K562 (cell line): ENCODE results near the gene TMEM63A. TPM values are rescaled to one million over a fixed set of nuclear protein-coding genes. Genes with fewer than 3 reads are reported as not detected.

ENCODE experiments used
- BHLHE40 ChIP-seq: IDR thresholded peaks from 2 replicates; pipeline ENCODE4 v1.6.1; 2011; ENCODE audit warnings: low read length, improper control_type of control experiment
- CLOCK ChIP-seq: fragments of 250-450 bp; sonication (Bioruptor Pico); IDR thresholded peaks from 2 replicates; pipeline ENCODE4 v1.4.0; 2020; ENCODE audit warnings: mild to moderate bottlenecking, moderate library complexity, borderline replicate concordance
- CTBP1 ChIP-seq: fragments of 450-650 bp; IDR thresholded peaks from 2 replicates; pipeline ENCODE4 v1.6.1; 2016; ENCODE audit warnings: borderline replicate concordance
- EP300 ChIP-seq: IDR thresholded peaks from 2 replicates; pipeline ENCODE4 v1.6.1; 2012; ENCODE audit warnings: low read length, improper control_type of control experiment
- GABPB2 ChIP-seq: fragments of 250-450 bp; sonication (Bioruptor Pico); conservative IDR thresholded peaks from 2 replicates; pipeline ENCODE4 v1.5.1; 2021; ENCODE audit warnings: mild to moderate bottlenecking
- HNRNPUL1 ChIP-seq: fragments of 200-400 bp; formaldehyde crosslinking; IDR thresholded peaks from 2 replicates; pipeline ENCODE4 v1.6.1; 2017; ENCODE audit warnings: low read length
- IRF2 ChIP-seq: sonication (generic); formaldehyde crosslinking; IDR thresholded peaks from 2 replicates; pipeline ENCODE4 v1.8.1; 2022; ENCODE audit warnings: mild to moderate bottlenecking, missing genetic modification reagents
- KLF6 ChIP-seq: fragments of 250-450 bp; sonication (Bioruptor Pico); IDR thresholded peaks from 2 replicates; pipeline ENCODE4 v1.4.0; 2020; ENCODE audit warnings: mild to moderate bottlenecking, moderate library complexity, borderline replicate concordance
- LEF1 ChIP-seq: fragments of 450-650 bp; IDR thresholded peaks from 2 replicates; pipeline ENCODE4 v1.6.1; 2016; ENCODE audit warnings: mild to moderate bottlenecking
- NR0B1 ChIP-seq: fragments of 450-650 bp; IDR thresholded peaks from one replicate; pipeline ENCODE4 v1.6.1; 2018; ENCODE audit warnings: mild to moderate bottlenecking, moderate library complexity; ENCODE audit not compliant: partially characterized antibody
- POLR2G ChIP-seq: fragments of 200-400 bp; formaldehyde crosslinking; IDR thresholded peaks from 2 replicates; pipeline ENCODE4 v1.6.1; 2017; ENCODE audit warnings: low read depth, mild to moderate bottlenecking, antibody characterized with exemption, low read length, moderate library complexity
- RFX1 ChIP-seq: fragments of 450-650 bp; IDR thresholded peaks from 2 replicates; pipeline ENCODE4 v1.6.1; 2016; ENCODE audit warnings: mild to moderate bottlenecking, moderate library complexity
- SMAD4 ChIP-seq: fragments of 250-450 bp; sonication (Bioruptor Pico); conservative IDR thresholded peaks from 2 replicates; pipeline ENCODE4 v1.8.0; 2021; ENCODE audit warnings: inconsistent platforms, mild to moderate bottlenecking, moderate library complexity
- TFE3 ChIP-seq: fragments of 450-650 bp; formaldehyde crosslinking; IDR thresholded peaks from 2 replicates; pipeline ENCODE4 v1.4.0; 2020; ENCODE audit warnings: mild to moderate bottlenecking, mixed read lengths
- ZC3H8 ChIP-seq: fragments of 450-650 bp; IDR thresholded peaks from 2 replicates; pipeline ENCODE4 v1.6.1; 2017
- ZNF212 ChIP-seq: fragments of 450-650 bp; formaldehyde crosslinking; IDR thresholded peaks from 2 replicates; pipeline ENCODE4 v1.4.0; 2020; ENCODE audit warnings: mild to moderate bottlenecking
- ZZZ3 ChIP-seq: fragments of 450-650 bp; IDR thresholded peaks from 2 replicates; pipeline ENCODE4 v1.6.1; 2016; ENCODE audit warnings: antibody characterized with exemption, mild to moderate bottlenecking, moderate library complexity
- polyA plus RNA-seq, 8 experiments: library from polyadenylated mRNA; depleted of rRNA in 4 of 8; stranded (reverse) in 5 of 8; unstranded in 3 of 8; fragments of >200 nt; fragmentation: Nextera tagmentation in 2 of 8; fragmentation: Illumina TruSeq in 1 of 8; extraction: Ambion mirVana in 2 of 8; extraction: Trizol in 1 of 8; gene quantifications; 2 replicates each; pipeline versions ENCODE4 v1.2.1 to v1.2.3, GENCODE V29; 2011 to 2014; ENCODE audit warnings: inconsistent platforms in 1 of 8, missing spikeins in 1 of 8
- total RNA-seq, 7 experiments: library from RNA; depleted of rRNA in 6 of 7; stranded (reverse); fragments of >200 nt in 6 of 7; fragmentation: Illumina TruSeq in 2 of 7; extraction: Trizol in 2 of 7; gene quantifications; 2 replicates each; pipeline versions ENCODE4 v1.2.1 to v1.2.3, GENCODE V29; 2011 to 2021; ENCODE audit warnings: low replicate concordance in 1 of 7
- TF ChIP-seq, protein P1 (sequence below): fragments of 450-650 bp; IDR thresholded peaks from 2 replicates; pipeline ENCODE4 v1.6.1; 2016; ENCODE audit warnings: antibody characterized with exemption
- TF ChIP-seq, protein P2 (sequence below): fragments of 200-800 bp; sonication (Bioruptor generic); IDR thresholded peaks from 2 replicates; pipeline ENCODE4 v1.6.1; 2017; ENCODE audit warnings: missing genetic modification characterization, missing compliant biosample characterization

The TMEM63A gene
- total and polyA plus RNA-seq, 9 of the 15 experiments (the other 6 are each of a cell fraction or from before 2014, with no cell fraction given): 2.0 to 54.6 (median 17.5) TPM

DNA sequence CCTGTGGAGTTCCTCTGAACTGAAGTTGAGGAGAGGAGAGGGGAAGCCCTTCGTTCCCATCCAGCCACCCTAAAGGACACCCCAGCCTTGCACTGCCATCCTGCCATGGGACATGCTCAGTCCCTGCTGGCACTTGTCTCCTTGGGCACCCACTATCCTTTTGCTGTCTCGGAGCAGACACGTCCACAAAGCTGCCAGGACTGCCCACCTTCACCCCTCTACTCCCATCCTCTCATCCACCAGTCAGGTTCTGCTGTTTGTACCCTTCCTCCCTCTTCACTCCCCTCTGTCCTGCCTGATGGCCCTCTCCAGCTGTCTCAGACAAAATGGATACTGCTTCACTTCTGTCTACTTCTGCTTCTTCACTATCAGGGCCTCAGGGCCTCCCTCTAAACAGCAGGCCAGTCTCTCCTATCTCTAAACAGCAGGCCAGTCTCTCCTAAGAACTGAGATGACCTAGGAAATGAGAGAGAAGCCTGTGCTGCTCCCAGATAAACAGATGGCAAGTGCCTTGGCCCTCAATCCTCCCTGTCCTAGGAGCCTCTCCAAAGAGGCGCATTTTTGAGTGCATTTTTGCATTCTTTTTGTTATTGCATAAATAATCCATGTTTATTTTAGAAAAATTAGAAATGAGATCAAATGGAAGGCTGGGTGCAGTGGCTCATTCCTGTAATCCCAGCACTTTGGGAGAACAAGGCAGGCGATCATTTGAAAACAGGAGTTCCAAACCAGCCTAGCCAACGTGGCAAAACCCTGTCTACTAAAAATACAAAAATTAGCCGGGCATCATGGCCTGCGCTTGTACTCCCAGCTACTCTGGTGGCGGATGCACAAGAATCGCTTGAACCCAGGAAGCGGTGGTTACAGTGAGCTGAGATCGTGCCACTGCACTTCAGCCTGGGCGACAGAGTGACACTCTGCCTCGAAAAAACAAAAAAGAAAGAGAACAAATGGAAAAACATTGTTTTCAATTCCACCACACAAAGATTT is 46.3 kb upstream of the TMEM63A start (continued):
- TF ChIP-seq ZNF212: no peak
- TF ChIP-seq KLF6 (CRISPR knock-in tag): peak; percentile 84; the same call in 1 of the 2 replicates
- TF ChIP-seq, protein P1, sequence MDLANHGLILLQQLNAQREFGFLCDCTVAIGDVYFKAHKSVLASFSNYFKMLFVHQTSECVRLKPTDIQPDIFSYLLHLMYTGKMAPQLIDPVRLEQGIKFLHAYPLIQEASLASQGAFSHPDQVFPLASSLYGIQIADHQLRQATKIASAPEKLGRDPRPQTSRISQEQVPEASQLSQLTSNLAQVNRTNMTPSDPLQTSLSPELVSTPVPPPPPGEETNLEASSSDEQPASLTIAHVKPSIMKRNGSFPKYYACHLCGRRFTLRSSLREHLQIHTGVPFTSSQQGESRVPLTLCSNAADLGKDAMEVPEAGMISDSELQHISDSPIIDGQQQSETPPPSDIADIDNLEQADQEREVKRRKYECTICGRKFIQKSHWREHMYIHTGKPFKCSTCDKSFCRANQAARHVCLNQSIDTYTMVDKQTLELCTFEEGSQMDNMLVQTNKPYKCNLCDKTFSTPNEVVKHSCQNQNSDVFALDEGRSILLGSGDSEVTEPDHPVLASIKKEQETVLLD: peak; percentile 89
- TF ChIP-seq IRF2 (CRISPR knock-in tag): no peak
- TF ChIP-seq CLOCK (CRISPR knock-in tag): no peak; the same call in none of the 2 replicates
- no peak for TF ChIP-seq RFX1
- TF ChIP-seq BHLHE40: peak; percentile 84
- TF ChIP-seq, protein P2, sequence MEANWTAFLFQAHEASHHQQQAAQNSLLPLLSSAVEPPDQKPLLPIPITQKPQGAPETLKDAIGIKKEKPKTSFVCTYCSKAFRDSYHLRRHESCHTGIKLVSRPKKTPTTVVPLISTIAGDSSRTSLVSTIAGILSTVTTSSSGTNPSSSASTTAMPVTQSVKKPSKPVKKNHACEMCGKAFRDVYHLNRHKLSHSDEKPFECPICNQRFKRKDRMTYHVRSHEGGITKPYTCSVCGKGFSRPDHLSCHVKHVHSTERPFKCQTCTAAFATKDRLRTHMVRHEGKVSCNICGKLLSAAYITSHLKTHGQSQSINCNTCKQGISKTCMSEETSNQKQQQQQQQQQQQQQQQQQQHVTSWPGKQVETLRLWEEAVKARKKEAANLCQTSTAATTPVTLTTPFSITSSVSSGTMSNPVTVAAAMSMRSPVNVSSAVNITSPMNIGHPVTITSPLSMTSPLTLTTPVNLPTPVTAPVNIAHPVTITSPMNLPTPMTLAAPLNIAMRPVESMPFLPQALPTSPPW: peak; percentile 89
- TF ChIP-seq TFE3 (CRISPR knock-in tag): peak; percentile 14; the same call in 1 of the 2 replicates
- no peak for TF ChIP-seq POLR2G
- no peak; the same call in 1 of the 2 replicates for TF ChIP-seq ZC3H8
- 0 out of 2 replicates have a peak, but pooled peaks have one; percentile 22 for TF ChIP-seq HNRNPUL1
- TF ChIP-seq LEF1: peak; percentile 99
- TF ChIP-seq ZZZ3: no peak
- peak; percentile 67; the same call in 1 of the 2 replicates for TF ChIP-seq CTBP1
- TF ChIP-seq GABPB2 (CRISPR knock-in tag): no peak
- TF ChIP-seq NR0B1: no peak
- TF ChIP-seq SMAD4: peak; percentile 99
- TF ChIP-seq EP300: peak; percentile 99
